ENCODE results near the gene ERBB3. TPM values are rescaled to one million over a fixed set of nuclear protein-coding genes. Genes with fewer than 3 reads are reported as not detected.

ERBB3 gene
- total and polyA plus RNA-seq, 8 donors, result 26.6 to 367 (median 225) TPM

DNA sequence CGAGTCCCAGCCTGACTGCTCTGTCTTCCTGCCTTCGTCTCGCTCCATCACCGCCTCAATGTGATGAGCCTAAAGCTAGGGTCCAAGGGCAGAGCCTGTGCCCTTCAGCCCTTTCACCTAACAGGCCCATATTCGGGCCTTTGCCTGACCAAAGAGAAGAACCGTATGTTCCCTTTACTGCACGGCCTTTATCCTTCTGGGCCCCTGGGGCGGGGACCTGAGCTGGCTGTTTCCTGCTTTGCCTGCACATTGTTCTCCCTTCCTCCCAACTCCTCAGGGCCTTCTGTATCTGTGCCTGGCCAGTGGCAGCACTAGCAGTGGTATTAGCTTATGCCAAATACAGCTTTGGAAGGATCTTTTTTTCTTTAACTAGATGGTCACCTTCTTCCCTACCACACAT, 63.9 kb downstream of the ERBB3 start:
- Histone ChIP-seq H3K36me3 (peaks cover 53 to 67% (median 64%) of the 10 kb centered on the region in 4 donors), H3K27me3 (no peaks in the 10 kb centered on the region), H3K27ac (peak overlapping the region in 3 of 5 donors; percentile 40 to 71 (median 57)), H3K9me3 (no peaks in the 10 kb centered on the region), H3K4me1 (peaks cover 5 to 37% (median 16%) of the 10 kb centered on the region in 4 donors), H3K4me3 (no peak overlapping the region)
- intact Hi-C loops (cut with DNase I; ENCODE audit: low total_unique reads), result no loop called here
- WGBS, 5 donors, result 59 to 74% (median 69%) methylated on average over 8 of the region's 8 CpGs
- peak in 1 of 2 donors; percentile 55 for DNase-seq
- no peak for TF ChIP-seq POLR2AphosphoS5 (IDR thresholded peaks at IDR 0.05)
- TF ChIP-seq POLR2A (IDR thresholded peaks at IDR 0.05), result no peak
- no peak for TF ChIP-seq EP300 (IDR thresholded peaks at IDR 0.05)
- TF ChIP-seq, protein P1, sequence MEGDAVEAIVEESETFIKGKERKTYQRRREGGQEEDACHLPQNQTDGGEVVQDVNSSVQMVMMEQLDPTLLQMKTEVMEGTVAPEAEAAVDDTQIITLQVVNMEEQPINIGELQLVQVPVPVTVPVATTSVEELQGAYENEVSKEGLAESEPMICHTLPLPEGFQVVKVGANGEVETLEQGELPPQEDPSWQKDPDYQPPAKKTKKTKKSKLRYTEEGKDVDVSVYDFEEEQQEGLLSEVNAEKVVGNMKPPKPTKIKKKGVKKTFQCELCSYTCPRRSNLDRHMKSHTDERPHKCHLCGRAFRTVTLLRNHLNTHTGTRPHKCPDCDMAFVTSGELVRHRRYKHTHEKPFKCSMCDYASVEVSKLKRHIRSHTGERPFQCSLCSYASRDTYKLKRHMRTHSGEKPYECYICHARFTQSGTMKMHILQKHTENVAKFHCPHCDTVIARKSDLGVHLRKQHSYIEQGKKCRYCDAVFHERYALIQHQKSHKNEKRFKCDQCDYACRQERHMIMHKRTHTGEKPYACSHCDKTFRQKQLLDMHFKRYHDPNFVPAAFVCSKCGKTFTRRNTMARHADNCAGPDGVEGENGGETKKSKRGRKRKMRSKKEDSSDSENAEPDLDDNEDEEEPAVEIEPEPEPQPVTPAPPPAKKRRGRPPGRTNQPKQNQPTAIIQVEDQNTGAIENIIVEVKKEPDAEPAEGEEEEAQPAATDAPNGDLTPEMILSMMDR (IDR thresholded peaks at IDR 0.05), result no peak

DNA sequence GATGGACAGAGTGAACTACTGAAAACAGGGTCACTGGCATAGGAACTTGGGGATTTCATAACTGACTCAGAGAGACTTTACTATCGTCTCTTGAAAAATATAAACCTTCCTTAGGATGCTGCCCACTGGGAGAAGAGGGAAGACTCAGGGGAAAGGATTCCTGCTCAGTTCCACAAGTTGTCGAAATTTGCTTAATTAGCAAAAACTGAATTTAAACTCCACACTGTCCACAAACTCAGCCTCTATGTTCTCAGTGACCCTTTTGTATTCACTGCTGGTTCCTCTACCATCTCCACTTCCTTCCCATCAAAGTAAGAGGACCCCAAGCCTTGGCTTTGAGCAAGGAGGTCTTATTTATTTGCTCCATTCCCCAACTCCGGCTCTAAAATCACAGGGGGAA, 65.3 kb downstream of the ERBB3 start:
- intact Hi-C loops (cut with DNase I; ENCODE audit: low total_unique reads), result no loop called here
- DNase-seq, result no peak
- Histone ChIP-seq H3K4me3 (no peak overlapping the region), H3K36me3 (peaks cover 40 to 53% (median 51%) of the 10 kb centered on the region in 4 donors), H3K27ac (peak overlapping the region in 1 of 5 donors; percentile 71), H3K27me3 (no peaks in the 10 kb centered on the region), H3K4me1 (peaks cover 5 to 38% (median 16%) of the 10 kb centered on the region in 4 donors), H3K9me3 (no peaks in the 10 kb centered on the region)
- no peak for TF ChIP-seq POLR2AphosphoS5 (IDR thresholded peaks at IDR 0.05)
- no peak for TF ChIP-seq EP300 (IDR thresholded peaks at IDR 0.05)
- 85 to 95% (median 90%) methylated on average over 3 of the region's 3 CpGs for WGBS, 5 donors

- H3K9me3 ChIP-seq, result no peaks in the 10 kb centered on the region
- peak in 1 of 2 donors; percentile 82 for DNase-seq
- peaks cover 28 to 38% (median 35%) of the 10 kb centered on the region in 4 donors for H3K36me3 ChIP-seq
- H3K27ac ChIP-seq, result peak overlapping the region in 3 of 5 donors; percentile 25 to 58 (median 53)
- no peaks in the 10 kb centered on the region for H3K27me3 ChIP-seq
- intact Hi-C loops (cut with DNase I; ENCODE audit: low total_unique reads), result no loop called here
- 62 to 66% (median 64%) methylated on average over 13 of the region's 13 CpGs for WGBS, 5 donors
- H3K4me3 ChIP-seq, result no peak overlapping the region
- TF ChIP-seq, protein P1 (IDR thresholded peaks at IDR 0.05), result no peak
- peak in 1 of 3 donors; percentile 8 for TF ChIP-seq POLR2AphosphoS5 (IDR thresholded peaks at IDR 0.05)
- H3K4me1 ChIP-seq, result peaks cover 14 to 53% (median 22%) of the 10 kb centered on the region in 4 donors
These were observed 66.8 kb downstream of the ERBB3 start for GRCh38 chr12:56146492-56147460.

DNA sequence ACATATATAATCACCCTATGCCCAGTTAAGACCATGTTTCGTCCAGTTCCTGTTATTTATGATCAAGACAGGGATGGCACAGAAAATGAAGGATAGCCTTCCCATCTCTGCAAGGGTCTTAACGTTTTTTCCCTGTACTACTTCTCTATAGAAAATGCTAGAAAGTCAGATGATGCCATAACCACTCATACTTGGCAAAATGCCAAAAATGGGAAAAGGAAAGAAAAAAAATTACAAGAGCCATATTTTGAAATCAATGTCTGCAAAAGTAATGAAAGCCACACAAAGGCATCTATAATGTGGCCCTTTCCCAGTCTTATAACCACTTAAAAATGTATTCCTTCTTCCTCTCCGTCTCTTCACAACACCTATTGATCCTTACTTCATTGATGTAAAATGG, 70.6 kb downstream of the ERBB3 start:
- H3K4me3 ChIP-seq, result no peak overlapping the region
- no peak overlapping the region for H3K27ac ChIP-seq
- TF ChIP-seq POLR2AphosphoS5 (IDR thresholded peaks at IDR 0.05) (no peak), EP300 (IDR thresholded peaks at IDR 0.05) (no peak), POLR2A (IDR thresholded peaks at IDR 0.05) (no peak)
- TF ChIP-seq, protein P1 (IDR thresholded peaks at IDR 0.05), result no peak
- H3K9me3 ChIP-seq, result no peaks in the 10 kb centered on the region
- intact Hi-C loops (cut with DNase I; ENCODE audit: low total_unique reads), result no loop called here
- 64 to 67% (median 65%) methylated on average over 3 of the region's 3 CpGs for WGBS, 5 donors
- H3K36me3 ChIP-seq, result no peaks in the 10 kb centered on the region
- peak in 1 of 2 donors; percentile 18 for DNase-seq
- no peaks in the 10 kb centered on the region for H3K27me3 ChIP-seq
- peaks cover 20 to 51% (median 37%) of the 10 kb centered on the region in 4 donors for H3K4me1 ChIP-seq

Data from stomach (tissue), 9 donors.